GM12801 (cell line): ENCODE measurements around the gene SUN5.

Source experiments
- CTCF ChIP-seq: IDR thresholded peaks from one replicate; pipeline ENCODE4 v1.5.1; 2011; ENCODE audit warnings: control low read depth; ENCODE audit not compliant: insufficient read length; ENCODE audit errors: extremely low read depth

SUN5 gene

GRCh38 chr20:32968478-32969241 is 35.6 kb downstream of the SUN5 start:
- TF ChIP-seq CTCF = no peak

- TF ChIP-seq CTCF = no peak
Observed at GRCh38 chr20:32967961-32968457, 36.2 kb downstream of the SUN5 start.

DNA sequence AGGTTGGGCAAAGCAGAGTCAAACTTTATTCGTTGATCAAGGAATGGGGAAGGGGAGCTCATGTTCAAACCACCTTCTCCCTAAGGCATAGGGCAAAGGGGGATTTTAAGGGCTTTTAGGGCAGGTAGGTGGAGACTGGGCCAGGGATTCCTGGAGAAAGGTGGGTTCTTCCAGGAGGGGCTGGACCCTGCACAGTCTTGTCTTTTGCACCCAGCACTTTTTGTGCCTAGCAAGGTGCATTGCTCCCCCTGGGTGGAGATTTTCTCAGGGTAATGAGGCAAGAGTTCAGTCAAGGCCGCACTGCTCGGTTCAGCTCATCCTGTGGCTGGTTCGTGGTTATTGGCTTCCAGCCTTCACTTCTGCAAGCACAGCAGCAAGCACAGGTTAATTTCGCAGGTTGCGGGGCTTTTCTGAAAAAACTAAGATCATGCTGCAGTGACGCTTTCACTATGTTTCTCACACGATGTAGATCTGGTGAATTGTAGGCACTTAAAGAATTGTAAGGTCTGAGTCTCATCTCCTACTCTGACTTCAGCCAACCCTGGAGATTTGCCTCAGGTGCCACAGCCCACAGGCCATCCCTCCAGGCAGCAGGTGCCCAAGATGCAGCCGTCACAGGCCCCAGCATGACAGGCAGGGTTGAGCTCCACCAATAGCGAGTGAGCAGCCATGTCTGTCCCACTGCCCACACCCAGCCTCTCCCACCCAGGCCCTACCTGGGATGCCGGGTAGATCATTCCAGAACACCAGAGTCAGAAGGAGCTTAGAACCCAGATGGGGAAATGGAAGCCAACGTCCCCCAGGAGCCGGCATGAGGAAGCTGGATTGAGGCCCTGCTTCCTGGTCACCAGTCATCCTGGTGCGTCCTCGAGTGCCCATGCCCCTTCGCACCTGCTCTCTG is 37.1 kb downstream of the SUN5 start:
- TF ChIP-seq CTCF = no peak

DNA sequence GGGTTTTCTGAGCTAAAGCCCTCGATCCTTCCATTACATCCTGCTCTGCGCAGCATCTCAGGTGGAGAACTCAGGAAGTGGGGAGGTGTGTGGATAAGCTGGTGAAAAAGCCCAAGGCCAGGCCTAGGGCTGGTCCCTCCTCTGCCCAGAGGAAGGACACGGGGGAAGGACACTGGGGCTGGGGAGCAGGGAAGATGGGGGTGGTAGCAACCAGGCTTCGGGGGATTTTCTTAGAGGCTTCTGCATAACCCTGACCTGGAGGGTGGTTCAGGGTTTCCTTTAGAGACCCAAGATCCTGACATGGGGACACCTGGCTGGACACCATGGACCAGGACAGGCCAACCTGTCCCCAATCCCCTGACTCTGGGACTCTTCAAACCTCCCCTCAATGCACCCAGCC is 37.9 kb downstream of the SUN5 start:
- TF ChIP-seq CTCF = no peak

GRCh38 chr20:32965581-32966373 is 38.5 kb downstream of the SUN5 start:
- no peak for TF ChIP-seq CTCF

DNA sequence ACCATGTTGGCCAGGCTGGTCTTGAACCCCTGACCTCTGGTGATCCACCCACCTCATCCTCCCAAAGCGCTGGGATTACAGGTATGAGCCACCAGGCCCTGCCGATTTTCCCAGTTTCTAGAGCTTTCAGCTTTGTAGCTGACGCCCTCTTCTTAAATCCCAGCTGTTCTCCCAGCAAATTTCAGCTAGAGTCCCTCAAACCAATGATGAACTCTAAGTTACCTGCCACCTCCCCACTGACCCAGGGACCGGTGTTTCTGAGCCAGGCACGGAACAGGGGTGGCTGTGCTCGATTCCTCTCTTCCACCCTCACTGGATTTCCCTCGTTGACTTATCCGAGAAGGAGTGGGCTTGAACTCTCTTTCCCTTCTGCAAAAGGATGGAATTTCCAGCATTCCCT is 39.1 kb downstream of the SUN5 start:
- TF ChIP-seq CTCF = no peak

DNA sequence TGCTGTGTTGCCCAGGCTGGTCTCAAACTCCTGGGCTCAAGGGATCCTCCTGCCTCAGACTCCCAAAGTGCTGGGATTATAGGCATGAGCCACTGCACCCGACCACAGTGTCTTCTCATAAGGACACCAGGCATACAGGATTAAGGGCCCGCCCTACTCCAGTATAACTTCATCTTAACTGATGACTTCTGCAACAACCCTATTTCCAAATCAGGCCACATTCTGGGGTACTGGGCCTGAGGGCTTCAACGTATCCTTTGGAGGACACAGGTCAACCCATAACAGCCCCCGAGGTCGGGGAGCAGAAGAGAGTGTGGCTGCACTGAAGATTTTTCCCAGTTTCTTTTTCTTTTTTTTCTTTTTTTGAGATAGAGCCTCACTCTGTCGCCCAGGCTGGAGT is 39.7 kb downstream of the SUN5 start:
- TF ChIP-seq CTCF = no peak
